ENCODE data around the gene ACADSB. TPM values are rescaled to one million over a fixed set of nuclear protein-coding genes. Genes with fewer than 3 reads are reported as not detected.

The ACADSB gene
- total RNA-seq, 4 donors from 2014 or later, result 8.8 to 20.5 (median 18.1) TPM

- no peak overlapping the region for H3K4me3 ChIP-seq (ENCODE audit: low read depth, poor library complexity, severe bottlenecking)
- WGBS, 2 donors, result 88 to 89% methylated on average over 3 of the region's 3 CpGs
- intact Hi-C loops (cut with DNase I; ENCODE audit: low total_unique reads), result no loop called here
- no peak for TF ChIP-seq POLR2A (IDR thresholded peaks at IDR 0.05)
- no peak for TF ChIP-seq CTCF (IDR thresholded peaks at IDR 0.05)
- DNase-seq (ENCODE audit: low spot score in 2 of 2), result no peak
Measured at GRCh38 chr10:122997864-122998263, 10.9 kb upstream of the ACADSB start.

GRCh38 chr10:122998360-122998917 is 10.4 kb upstream of the ACADSB start:
- H3K4me3 ChIP-seq (ENCODE audit: low read depth, poor library complexity, severe bottlenecking), result no peak overlapping the region
- no peak for TF ChIP-seq POLR2A (IDR thresholded peaks at IDR 0.05)
- no peak for TF ChIP-seq CTCF (IDR thresholded peaks at IDR 0.05)
- WGBS, 2 donors, result 88 to 89% methylated on average over 6 of the region's 6 CpGs
- intact Hi-C loops (cut with DNase I; ENCODE audit: low total_unique reads), result no loop called here
- no peak for DNase-seq (ENCODE audit: low spot score in 2 of 2)

GRCh38 chr10:122998934-122999333 is 9.9 kb upstream of the ACADSB start:
- 96 to 100% methylated on average over 3 of the region's 3 CpGs for WGBS, 2 donors
- DNase-seq (ENCODE audit: low spot score in 2 of 2), result no peak
- no peak overlapping the region for H3K4me3 ChIP-seq (ENCODE audit: low read depth, poor library complexity, severe bottlenecking)
- intact Hi-C loops (cut with DNase I; ENCODE audit: low total_unique reads), result no loop called here
- TF ChIP-seq CTCF (IDR thresholded peaks at IDR 0.05), result no peak
- TF ChIP-seq POLR2A (IDR thresholded peaks at IDR 0.05), result no peak

- TF ChIP-seq POLR2A (IDR thresholded peaks at IDR 0.05) (no peak), CTCF (IDR thresholded peaks at IDR 0.05) (no peak)
- intact Hi-C loops (cut with DNase I; ENCODE audit: low total_unique reads), result no loop called here
- H3K4me3 ChIP-seq (ENCODE audit: low read depth, poor library complexity, severe bottlenecking), result no peak overlapping the region
- WGBS, 2 donors, result 58 to 60% methylated on average over 3 of the region's 3 CpGs
- DNase-seq (ENCODE audit: low spot score in 2 of 2), result no peak
Measured at GRCh38 chr10:122999347-122999746, 9.5 kb upstream of the ACADSB start.

GRCh38 chr10:123000155-123000554 is 8.7 kb upstream of the ACADSB start:
- 71 to 78% methylated on average over 3 of the region's 3 CpGs for WGBS, 2 donors
- DNase-seq (ENCODE audit: low spot score in 2 of 2), result no peak
- TF ChIP-seq CTCF (IDR thresholded peaks at IDR 0.05) (no peak), POLR2A (IDR thresholded peaks at IDR 0.05) (no peak)
- intact Hi-C loops (cut with DNase I; ENCODE audit: low total_unique reads), result no loop called here
- H3K4me3 ChIP-seq (ENCODE audit: low read depth, poor library complexity, severe bottlenecking), result no peak overlapping the region

- intact Hi-C loops (cut with DNase I; ENCODE audit: low total_unique reads), result no loop called here
- TF ChIP-seq CTCF (IDR thresholded peaks at IDR 0.05) (no peak), POLR2A (IDR thresholded peaks at IDR 0.05) (no peak)
- 95 to 99% methylated on average over 2 of the region's 2 CpGs for WGBS, 2 donors
- no peak for DNase-seq (ENCODE audit: low spot score in 2 of 2)
- H3K4me3 ChIP-seq (ENCODE audit: low read depth, poor library complexity, severe bottlenecking), result no peak overlapping the region
Measured at GRCh38 chr10:123001370-123001769, 7.4 kb upstream of the ACADSB start.
